ENCODE results near the gene NOB1.
"Not testable (repeated sequence)": the region's sequence is repeated elsewhere in the genome, so short reads cannot be mapped to it uniquely, and the experiment has no call there.

NOB1 gene

DNA sequence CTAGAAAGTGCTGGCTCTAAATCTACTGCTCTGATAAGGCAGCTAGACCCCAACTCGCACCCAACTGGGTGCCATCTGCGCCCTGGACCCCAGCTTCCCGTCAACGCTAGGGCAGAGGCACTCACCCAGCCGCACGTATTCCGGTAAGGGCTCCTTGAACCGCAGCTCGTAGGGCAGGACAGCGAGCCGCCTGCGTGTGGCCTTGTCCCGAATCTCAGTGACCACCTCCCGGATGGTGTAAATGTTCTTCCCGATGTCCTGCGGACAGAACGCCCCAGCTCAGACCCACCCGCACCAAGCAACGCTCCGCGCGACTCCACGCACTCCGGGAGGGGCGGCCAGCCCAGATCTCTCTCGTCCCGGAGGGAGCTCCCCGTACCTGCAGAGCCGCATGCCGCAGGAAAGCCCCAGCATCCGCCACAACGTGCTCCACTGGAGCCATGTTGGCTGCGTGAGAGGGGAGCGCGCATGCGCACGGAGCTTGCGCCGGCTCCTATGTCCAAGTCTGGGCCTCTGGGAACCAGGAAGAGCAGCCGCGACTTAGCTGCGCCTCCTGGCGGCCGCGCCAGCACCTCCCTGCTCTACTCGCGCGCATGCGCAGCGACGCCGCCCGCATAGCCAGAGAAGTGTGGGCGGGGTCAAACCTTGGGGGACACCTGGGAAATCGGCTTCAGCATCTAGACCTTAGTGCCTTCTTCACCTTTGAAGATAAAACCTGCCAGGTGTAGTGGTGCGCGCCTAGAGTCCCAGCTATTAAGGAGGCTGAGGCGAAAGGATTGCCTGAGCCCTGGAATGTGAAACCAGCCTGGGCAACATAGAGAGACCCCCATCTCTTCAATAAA is at the start of gene NOB1:
Gene NOB1 (minus strand): TSS at position 458 of the 842 bp plus-strand sequence. CDS start 16 bp downstream, at position 442.
- DNase-seq (ENCODE audit: low spot score) = peak; percentile 97

DNA sequence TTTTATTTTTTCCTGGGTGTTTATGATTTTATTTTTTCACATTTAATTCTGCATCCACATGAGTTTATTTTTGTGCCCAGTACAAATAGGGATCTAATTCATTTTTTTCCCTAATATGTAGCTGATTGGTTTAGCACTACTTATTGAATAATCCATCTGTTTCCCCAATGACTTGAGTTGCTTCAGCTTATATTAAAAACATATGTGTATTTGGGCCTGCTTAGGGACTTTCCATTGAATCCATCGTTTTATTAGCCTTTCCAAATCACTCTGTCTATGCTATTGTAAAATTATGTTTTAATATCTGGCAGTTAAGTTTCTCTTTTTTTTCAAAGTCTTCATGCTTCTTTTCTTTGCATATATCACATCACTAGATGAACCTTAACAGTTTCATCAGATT is 49.6 kb upstream of the NOB1 start:
- DNase-seq (ENCODE audit: low spot score) = no peak

DNA sequence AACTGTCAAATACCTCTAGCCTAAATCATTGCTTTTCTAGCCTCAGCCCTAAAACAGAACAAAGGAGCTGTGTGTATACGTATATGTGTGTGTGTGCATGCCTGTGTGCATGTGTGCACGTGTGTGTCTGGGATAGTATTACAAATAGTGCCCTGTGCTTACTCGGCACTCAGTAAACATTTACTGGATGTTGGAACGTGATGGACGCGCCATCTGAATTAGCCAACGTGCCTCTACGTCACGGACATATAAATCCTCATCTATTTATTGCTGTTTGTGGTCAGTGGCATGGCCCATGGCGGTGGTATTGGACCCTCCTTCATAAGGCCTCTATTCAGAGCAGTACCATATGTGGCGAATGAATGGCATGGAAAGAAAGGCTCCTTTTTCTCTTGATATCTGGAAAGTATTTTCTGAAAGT is 44.9 kb upstream of the NOB1 start:
- no peak for DNase-seq (ENCODE audit: low spot score)

DNA sequence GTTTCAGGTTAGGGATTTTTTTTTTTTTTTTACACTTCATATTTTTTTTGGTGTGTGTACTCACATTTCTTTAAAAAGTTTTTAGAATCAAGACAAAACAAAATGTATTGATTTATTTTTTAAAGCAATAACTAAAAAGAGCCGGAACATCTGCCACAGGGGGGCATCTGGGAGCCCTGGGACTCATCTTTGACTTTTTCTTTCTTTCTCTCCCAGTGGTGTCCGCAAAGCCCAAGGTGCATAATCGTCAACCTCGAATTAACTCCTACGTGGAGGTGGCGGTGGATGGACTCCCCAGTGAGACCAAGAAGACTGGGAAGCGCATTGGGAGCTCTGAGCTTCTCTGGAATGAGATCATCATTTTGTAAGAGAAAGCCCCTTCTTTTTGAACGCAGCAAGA is 43.7 kb upstream of the NOB1 start:
- no peak for DNase-seq (ENCODE audit: low spot score)

DNA sequence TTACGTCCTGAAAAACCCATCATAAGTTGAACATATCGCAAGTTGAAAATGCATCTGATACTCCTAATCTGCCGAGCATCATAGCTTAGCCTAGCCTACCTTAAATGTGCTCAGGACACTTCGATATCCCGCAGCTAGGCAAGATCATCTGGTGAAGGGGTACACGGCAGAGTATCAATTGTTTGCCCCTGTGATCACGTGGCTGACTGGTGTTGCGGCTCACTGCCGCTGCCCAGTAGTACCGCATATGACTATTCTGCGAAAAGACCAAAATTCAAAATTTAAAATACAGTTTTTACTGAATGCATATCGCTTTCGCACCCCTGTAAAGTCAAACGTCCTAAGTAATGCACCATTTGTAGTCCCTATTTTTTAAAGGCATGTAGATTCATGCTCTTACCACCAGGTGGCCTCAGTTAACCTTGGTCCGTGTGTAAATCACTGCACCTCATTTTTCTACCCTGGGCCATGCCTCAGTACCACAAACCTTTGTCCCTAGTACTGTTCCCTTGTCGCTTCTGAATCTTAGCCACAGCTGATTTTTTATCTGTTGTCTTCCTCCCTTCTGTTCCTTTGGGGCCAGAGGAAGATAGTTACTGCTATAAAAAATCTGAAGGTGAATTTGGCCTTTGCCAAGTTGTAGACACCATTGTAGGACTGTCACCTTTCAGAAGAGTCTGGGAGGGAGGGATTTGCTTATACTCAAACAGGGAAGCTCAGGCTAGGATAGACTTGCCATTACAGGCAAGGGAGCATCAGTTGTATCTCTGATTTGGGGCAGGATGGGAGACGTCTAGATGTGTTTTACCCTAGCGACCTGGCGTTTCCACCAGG is 41.8 kb upstream of the NOB1 start:
- DNase-seq (ENCODE audit: low spot score) = peak; percentile 71

DNA sequence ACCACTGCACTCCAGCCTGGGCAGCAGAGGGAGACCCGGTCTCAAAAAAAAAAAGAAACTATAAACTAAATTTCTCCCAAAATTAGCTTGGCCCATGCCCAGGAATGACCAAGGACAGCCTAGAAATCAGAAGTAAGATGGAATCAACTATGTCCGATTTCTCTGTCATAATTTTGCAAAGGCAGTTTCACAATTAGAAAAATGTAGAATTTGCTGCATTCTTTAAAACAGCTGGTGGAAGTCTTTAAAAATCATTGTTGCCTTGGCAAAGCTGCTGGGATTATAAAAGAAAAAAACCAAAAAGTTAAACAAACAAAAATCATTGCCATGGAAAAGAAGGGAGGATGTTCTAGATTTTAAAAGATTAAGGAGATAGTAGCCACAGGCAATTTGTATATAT is 39.8 kb upstream of the NOB1 start:
- DNase-seq (ENCODE audit: low spot score) = no peak

DNA sequence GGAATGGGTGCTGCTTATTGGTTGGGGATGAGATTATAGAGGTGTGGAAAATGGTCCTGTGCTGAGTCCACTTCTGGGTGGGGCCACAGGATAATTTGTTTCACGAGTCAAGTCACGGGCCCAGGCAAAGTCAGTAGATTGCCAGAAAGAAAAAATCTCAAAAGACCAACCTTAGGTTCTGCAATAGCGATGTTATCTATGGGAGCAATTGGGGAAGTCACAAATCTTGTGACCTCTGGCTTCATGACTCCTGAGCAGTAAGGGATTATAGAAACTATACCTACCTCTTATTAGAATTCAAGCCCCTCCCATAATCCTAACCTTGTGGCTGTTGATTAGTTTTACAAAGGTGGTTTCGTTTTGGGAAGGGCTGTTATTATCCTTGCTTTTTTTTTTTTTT is 38.8 kb upstream of the NOB1 start:
- no peak for DNase-seq (ENCODE audit: low spot score)

DNA sequence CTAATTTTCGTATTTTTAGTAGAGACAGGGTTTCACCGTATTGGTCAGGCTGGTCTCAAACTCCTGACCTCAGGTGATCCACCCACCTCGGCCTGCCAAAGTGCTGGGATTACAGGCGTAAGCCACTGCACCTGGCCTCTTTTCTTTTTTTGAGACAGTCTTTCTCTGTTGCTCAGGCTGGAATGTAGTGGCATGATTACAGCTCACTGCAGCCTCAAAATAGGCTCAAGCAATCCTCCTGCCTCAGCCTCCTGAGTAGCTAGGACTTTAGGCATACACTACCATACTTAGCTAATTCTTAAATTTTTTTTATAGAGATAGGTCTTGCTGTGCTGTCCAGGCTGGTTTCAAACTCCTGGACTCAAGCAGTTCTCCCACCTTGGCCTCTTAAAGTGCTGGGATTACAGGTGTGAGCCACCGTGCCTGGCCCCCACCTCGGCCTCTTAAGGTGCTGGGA is 36.7 kb upstream of the NOB1 start:
- DNase-seq (ENCODE audit: low spot score) = not testable (repeated sequence)

DNA sequence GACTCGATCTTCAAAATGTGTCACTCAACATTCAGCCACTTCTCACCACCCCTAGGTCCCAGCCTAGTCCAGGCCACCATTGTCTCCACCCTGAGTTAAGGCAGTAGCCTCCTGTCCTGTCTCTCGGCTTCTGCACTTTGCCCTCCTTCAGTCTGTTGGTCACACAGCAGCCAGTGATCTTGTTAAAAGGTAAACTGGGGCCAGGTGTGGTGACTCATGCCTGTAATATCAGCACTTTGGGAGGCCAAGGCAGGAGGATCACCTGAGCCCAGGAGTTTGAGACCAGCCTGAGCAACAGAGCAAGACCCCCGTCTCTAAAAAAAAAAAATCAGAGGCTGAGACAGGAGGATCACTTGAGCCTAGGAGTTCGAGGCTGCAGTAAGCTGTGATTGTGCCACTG is 33.2 kb upstream of the NOB1 start:
- no peak for DNase-seq (ENCODE audit: low spot score)

DNA sequence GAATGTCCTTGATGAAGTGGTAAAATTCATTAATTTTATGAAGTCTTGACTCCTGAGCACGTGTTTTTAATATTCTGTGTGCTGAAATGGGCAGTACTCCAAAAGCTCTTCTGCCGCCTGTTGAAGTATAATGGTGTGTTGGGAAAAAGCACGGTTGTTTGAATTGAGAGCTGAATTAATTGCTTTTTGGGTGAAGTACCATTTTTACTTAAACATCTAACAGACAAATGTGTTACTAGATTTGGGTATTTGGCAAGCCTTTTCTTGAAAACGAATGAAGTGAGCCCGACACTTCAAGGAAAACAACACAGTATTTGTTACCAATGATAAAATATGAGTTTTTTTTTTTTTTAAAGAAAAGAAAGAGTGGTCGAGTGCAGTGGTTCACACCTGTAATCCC is 29.9 kb upstream of the NOB1 start:
- no peak for DNase-seq (ENCODE audit: low spot score)

DNA sequence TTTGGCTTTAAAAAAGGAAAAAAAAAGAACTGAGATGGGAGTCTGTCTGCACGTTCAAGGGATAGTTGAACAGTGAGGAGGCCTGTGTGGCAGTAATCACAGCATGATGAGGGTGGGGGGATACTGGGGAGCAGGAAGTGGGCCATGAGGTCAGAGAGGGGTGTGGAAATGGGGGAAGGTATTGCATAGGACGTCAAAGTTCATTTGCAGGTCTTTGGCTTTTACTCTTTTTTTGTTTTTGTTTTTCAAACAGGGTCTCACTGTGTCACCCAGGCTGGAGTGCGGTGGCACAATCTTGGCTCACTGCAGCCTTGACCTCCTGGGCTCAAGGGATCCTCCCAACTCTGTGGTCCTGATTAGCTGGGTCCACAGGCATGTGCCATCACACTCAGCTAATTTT is 26.4 kb upstream of the NOB1 start:
- DNase-seq (ENCODE audit: low spot score) = no peak

DNA sequence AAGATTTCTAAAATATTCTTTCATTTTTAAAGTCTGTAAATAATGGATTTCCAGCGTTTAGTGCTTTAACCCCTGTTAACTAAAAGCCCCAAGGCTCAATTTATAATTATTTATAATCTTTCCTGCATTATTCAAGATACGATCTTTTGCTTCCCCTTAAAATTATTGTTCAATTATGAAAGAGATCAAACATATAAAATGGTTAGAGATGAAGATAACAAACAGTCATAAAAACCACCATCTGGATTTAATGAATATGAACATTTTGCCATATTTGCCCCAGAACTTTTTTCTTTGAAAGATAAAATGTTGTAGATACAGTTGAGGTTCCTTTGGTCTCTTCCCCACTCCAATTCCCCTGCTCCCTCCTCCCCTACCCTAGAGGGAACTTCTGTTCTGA is 25.0 kb upstream of the NOB1 start:
- DNase-seq (ENCODE audit: low spot score) = no peak

DNA sequence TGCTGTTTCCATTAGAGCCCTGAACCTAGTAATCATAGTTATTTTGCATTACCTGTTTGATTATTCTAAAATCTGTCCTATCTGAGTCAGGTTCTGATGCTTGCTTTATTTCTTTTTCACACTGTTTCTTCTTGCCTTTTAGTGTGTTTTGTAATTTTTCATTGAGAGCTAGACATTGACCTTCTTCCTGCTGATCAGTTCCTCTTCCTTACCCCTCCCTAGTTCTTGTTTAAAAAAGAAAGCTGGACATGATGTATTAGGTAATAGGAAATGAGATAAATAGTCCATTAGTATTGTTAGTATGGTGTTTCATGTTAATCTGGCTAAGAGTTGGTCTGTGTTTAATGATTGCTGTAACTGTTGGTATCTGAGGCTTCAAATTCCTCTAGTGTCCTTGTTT is 20.8 kb upstream of the NOB1 start:
- DNase-seq (ENCODE audit: low spot score) = no peak

DNA sequence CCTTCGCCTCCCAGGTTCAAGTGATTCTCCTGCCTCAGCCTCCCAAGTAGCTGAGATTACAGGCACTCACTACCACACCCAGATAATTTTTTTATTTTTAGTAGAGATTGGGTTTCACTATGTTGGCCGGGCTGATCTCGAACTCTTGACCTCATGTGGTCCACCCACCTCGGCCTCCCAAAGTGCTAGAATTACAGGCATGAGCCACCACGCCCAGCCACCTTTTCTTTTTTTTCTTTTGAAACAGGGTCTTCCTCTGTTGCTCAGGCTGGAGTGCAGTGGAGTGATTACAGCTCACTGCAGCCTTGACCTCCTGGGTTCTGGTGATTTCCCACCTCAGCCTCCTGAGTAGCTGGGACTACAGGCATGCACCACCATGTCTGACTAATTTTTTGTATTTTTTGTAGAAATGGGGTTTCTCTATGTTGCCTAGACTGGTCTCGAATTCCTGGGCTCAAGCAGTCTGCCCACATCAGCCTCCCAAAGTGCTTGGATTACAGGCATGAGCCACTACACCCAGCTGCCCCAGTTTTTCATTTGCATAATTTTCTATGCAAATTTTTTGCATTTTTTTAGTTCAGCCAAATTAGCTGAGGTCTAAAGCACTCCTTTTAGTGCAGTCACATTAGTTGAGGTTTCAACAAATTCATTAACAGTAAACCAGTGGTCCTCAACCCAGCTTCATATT is 18.7 kb upstream of the NOB1 start:
- DNase-seq (ENCODE audit: low spot score) = no peak

DNA sequence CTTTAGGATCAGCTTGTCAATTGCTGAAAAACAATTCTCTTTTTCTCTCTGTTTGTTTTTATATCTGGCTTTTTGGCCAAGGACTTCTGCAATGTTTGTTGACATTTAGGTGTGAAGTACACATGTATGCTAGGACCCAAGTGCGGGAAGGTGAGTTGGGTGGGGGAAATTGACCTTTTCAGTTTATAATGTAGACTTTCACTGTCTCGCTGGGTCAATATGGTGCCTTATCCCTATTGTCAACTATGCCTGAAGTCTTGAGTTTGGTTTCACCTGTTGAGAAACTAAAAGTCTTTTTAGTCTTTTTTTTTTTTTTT is 16.9 kb upstream of the NOB1 start:
- DNase-seq (ENCODE audit: low spot score) = no peak

DNA sequence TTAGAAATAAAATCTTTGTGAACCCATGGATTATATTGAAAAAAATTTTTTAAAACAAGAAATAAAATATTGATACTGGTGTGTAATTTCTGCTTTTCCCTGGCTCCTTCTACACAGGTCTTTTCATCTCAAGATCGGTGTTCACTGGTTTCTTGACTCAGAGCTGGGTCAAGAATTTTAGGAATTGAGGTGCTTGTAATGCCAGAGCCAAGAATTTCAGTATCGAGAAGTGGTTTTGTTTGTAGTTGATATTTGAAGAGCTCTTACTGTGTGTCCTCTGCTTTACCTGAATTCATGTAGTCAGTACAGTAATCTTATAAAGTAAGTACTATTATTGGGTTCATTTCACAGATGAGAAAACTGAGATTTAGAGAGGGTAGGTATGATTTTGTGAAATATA is 14.7 kb upstream of the NOB1 start:
- DNase-seq (ENCODE audit: low spot score) = no peak

DNA sequence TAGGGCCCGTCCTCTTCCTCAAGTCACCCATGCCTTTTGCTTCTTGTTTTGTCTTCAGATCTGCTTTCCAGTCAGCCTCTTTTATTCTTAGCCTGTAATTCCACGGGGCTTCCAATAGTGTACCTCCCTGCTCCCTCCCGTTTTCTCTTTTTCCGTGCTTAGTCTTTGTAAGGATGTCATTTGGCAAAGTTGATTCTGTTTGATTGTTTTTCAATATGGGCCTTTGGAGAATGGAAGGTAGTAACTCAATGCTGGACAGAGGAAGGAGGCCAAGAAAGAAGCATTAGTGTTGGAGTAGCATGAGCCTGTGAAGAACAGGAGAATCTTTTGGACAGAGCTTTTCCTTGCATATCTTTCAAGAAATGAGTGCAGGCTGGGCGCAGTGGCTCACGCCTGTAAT is 13.9 kb upstream of the NOB1 start:
- no peak for DNase-seq (ENCODE audit: low spot score)

DNA sequence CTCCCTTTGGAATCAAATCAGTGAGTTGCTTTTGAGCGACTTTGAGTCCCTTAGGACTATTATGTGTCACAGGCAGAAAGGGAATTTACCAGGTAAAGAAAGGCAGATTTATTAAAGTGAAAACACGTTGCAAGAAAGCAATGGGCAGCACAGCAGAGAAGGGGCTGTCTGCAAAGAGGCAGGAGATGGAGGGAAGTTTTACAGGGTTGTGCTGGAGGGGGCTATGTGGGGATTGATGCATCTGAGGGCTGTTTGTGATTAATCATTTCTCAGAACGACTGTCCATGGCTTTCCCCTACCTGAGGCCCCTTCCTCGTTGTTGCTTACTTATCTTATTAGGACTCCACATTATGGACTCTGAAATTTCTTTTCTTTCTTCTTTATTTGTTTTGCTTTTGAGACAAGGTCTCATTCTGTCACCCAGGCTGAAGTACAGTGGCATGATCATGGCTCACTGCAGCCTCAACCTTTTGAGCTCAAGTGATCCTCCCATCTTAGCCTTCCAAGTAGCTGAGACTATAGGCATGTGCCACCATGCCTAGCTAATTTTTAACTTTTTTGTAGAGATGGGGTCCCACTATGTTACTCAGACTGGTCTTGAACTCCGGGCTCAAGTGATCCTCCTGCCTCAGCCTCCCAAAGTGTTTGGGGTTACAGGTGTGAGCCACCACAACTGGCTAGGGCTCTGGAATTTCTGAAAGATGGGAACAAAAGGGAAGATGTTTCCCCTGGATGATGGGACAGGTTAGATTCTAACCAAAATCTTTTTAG is 12.9 kb upstream of the NOB1 start:
- no peak for DNase-seq (ENCODE audit: low spot score)

DNA sequence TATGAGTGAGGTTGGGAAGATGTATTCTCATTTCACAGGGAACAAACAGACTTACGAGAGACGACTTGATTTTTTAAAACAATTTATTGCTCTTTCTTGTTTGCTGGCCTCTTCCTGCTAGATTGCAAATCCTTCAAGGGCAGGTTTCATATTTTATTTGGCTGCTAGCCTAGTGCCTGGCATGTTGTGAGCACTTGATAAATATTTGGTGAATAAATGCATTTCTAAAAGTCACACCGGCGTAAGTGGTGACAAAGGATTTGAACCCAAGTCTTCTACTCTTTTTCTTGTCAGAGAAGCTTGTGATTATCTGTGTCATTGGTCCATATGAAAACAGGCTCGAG is 8.8 kb upstream of the NOB1 start:
- no peak for DNase-seq (ENCODE audit: low spot score)

DNA sequence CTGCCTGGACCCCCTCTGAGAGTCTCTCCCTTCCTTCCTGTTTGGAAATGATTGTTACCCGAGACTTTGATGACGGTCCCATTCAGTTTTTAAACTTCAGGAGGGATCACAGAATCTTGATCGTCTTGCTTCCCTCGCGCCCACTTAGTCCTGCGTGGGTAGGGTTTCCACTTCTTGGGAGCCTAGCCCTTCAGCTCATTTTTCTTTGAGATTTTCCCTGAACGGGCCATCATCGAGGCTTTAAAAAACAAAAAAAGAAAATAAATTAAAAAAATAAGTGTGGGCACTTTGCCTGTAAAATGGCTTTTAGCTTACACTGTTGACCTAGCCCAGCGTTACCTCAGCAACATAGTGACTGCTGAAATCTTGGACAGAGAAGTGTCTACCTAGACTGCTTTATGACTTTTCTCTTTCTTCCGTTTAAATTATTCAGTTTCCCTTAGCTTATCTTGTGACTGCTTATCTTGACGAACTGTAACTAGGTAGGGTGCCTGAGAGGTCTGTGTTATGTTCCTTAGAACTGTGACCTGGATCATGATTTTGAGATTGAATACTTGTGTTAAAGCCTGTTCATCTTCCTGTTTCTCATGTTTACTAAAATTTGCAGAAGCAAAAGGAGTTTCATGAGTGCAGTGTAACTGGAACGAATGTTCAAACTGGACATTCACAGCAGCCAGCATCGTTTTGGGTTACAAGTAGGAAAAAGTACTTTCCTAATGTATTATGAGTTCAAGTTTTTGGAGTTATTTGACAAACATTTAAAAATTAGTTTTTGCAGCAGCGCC is 8.3 kb upstream of the NOB1 start:
- peak; percentile 60 for DNase-seq (ENCODE audit: low spot score)
